Kidney (tissue), 14 donors: ENCODE results near the gene AHNAK. TPM values are rescaled to one million over a fixed set of nuclear protein-coding genes. Genes with fewer than 3 reads are reported as not detected.

ENCODE experiments used
- DNase-seq, 5 donors: peaks; one replicate each; pipeline ENCODE4 v3.0.0-alpha.2; 2013 to 2020
- FAIRE-seq: peaks from 2 replicates; lab custom pipeline; 2012; peaks lifted over from hg19 to GRCh38; lab: Jason Lieb, UNC
- H3K27ac ChIP-seq, 2 donors: one replicate each; pipeline ENCODE4 v1.7.0; 2013; ENCODE audit warnings: low read depth in 2 of 2, low read length in 2 of 2, inconsistent platforms in 1 of 2
- H3K27me3 ChIP-seq: one replicate; pipeline ENCODE4 v1.7.1; 2013; ENCODE audit warnings: low read length, inconsistent platforms; ENCODE audit not compliant: control insufficient read depth, insufficient read depth
- H3K36me3 ChIP-seq, 3 donors: one replicate each; pipeline versions ENCODE4 v1.7.0 to v1.7.1; 2013; ENCODE audit warnings: low read length in 3 of 3, control low read depth in 1 of 3, inconsistent platforms in 1 of 3; ENCODE audit not compliant: insufficient read depth in 3 of 3, control insufficient read depth in 2 of 3
- H3K4me1 ChIP-seq, 3 donors: one replicate each; pipeline versions ENCODE4 v1.7.0 to v1.7.1; 2013; ENCODE audit warnings: low read length in 3 of 3, inconsistent platforms in 1 of 3, low read depth in 1 of 3; ENCODE audit not compliant: control insufficient read depth in 2 of 3, insufficient read depth in 2 of 3
- H3K4me3 ChIP-seq, 3 donors: one replicate each; pipeline versions ENCODE4 v1.7.0 to v1.8.1; 2013; ENCODE audit warnings: low read length in 3 of 3, control low read depth in 1 of 3, inconsistent platforms in 1 of 3
- H3K9ac ChIP-seq, 3 donors: one replicate each; pipeline versions ENCODE4 v1.7.0 to v1.7.1; 2013; ENCODE audit warnings: low read length in 3 of 3, control low read depth in 1 of 3, inconsistent platforms in 1 of 3
- H3K9me3 ChIP-seq, 3 donors: one replicate each; pipeline versions ENCODE4 v1.7.0 to v1.7.1; 2013; ENCODE audit warnings: low read length in 3 of 3, control low read depth in 1 of 3, inconsistent platforms in 1 of 3; ENCODE audit not compliant: control insufficient read depth in 2 of 3, insufficient read depth in 1 of 3
- intact Hi-C: fragments of 100-400 bp; cut with DNase I; formaldehyde crosslinking; loops from one replicate; pipeline ENCODE4 v1.11.1; 2022
- polyA plus RNA-seq: library from polyadenylated mRNA; stranded (reverse); fragments of 350-450 nt; fragmentation: Illumina TruSeq; extraction: RNeasy Lipid Tissue Mini Kit (QIAGEN cat#74804); gene quantifications from one replicate; pipeline ENCODE4 v1.2.3, GENCODE V29; 2014; ENCODE audit warnings: low read depth, low replicate concordance; ENCODE audit not compliant: insufficient read depth
- total RNA-seq: library from RNA; stranded (reverse); fragmentation: NEBNext Ultra II Directional; extraction: Animal tissue kit (Norgen Biotek cat#: 25700); gene quantifications from one replicate; pipeline ENCODE4 v1.2.1, GENCODE V29; 2021
- TF ChIP-seq, protein P1 (sequence below): IDR thresholded peaks from 3 replicates; pipeline ENCODE4 v1.5.1; 2012; ENCODE audit warnings: mild to moderate bottlenecking, moderate library complexity, borderline replicate concordance; ENCODE audit not compliant: insufficient read depth; ENCODE audit errors: extremely low read depth
- donor health status: control.
- donor health status: control.
- donor health status: control.
- donor health status: control.
- donor health status: control.
- donor health status: DM: yes; HTN: yes; CAD: no.
- donor health status: Normal renal cell carcinoma (clear cell type).

The AHNAK gene
- total and polyA plus RNA-seq, 2 donors from 2014 or later = 36.6 to 700 TPM

DNA sequence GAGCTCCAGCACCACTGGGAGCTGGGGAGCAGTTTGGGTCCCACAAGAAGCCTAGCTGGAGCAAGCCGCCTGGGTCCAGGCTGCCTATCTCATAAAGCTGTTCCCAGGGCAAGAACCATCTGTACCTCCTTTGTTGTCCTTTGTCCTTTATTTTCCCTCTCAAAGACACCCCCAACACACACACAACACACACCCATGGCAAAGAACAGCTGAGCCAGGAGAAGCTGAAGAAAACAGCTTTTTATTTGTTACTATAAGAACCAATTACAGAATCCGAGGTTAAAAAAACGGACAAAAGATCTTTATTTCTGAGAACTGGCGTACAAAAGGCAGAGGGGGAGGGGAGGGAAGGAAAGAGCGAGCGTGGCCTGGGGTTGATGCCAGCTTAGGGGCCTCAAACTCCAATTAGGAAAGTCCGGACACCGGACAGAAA is 46.4 kb upstream of the AHNAK start:
- Histone ChIP-seq H3K36me3 (peaks cover 7 to 40% (median 37%) of the 10 kb centered on the region in 3 donors), H3K9me3 (no peaks in the 10 kb centered on the region), H3K4me1 (peaks cover 4 to 16% (median 16%) of the 10 kb centered on the region in 3 donors), H3K27ac (no peak overlapping the region), H3K27me3 (no peaks in the 10 kb centered on the region), H3K4me3 (no peak overlapping the region), H3K9ac (peak overlapping the region in 1 of 3 donors; percentile 99)
- intact Hi-C loops = no loop called here
- DNase-seq (peak in 1 of 5 donors; percentile 36), FAIRE-seq (no peak)
- TF ChIP-seq, protein P1, sequence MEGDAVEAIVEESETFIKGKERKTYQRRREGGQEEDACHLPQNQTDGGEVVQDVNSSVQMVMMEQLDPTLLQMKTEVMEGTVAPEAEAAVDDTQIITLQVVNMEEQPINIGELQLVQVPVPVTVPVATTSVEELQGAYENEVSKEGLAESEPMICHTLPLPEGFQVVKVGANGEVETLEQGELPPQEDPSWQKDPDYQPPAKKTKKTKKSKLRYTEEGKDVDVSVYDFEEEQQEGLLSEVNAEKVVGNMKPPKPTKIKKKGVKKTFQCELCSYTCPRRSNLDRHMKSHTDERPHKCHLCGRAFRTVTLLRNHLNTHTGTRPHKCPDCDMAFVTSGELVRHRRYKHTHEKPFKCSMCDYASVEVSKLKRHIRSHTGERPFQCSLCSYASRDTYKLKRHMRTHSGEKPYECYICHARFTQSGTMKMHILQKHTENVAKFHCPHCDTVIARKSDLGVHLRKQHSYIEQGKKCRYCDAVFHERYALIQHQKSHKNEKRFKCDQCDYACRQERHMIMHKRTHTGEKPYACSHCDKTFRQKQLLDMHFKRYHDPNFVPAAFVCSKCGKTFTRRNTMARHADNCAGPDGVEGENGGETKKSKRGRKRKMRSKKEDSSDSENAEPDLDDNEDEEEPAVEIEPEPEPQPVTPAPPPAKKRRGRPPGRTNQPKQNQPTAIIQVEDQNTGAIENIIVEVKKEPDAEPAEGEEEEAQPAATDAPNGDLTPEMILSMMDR = no peak

GRCh38 chr11:62592146-62592815 is 45.7 kb upstream of the AHNAK start:
- Histone ChIP-seq H3K4me3 (peak overlapping the region; percentile 72 to 93 (median 73)), H3K4me1 (peaks cover 4 to 16% (median 16%) of the 10 kb centered on the region in 3 donors), H3K9me3 (no peaks in the 10 kb centered on the region), H3K9ac (peak overlapping the region; percentile 35 to 99 (median 90)), H3K36me3 (peaks cover 3 to 40% (median 30%) of the 10 kb centered on the region in 3 donors), H3K27ac (peak overlapping the region; percentile 91 to 96), H3K27me3 (no peaks in the 10 kb centered on the region)
- TF ChIP-seq, protein P1 = no peak
- intact Hi-C loops = no loop called here
- DNase-seq (peak in 1 of 5 donors; percentile 22), FAIRE-seq (no peak)

DNA sequence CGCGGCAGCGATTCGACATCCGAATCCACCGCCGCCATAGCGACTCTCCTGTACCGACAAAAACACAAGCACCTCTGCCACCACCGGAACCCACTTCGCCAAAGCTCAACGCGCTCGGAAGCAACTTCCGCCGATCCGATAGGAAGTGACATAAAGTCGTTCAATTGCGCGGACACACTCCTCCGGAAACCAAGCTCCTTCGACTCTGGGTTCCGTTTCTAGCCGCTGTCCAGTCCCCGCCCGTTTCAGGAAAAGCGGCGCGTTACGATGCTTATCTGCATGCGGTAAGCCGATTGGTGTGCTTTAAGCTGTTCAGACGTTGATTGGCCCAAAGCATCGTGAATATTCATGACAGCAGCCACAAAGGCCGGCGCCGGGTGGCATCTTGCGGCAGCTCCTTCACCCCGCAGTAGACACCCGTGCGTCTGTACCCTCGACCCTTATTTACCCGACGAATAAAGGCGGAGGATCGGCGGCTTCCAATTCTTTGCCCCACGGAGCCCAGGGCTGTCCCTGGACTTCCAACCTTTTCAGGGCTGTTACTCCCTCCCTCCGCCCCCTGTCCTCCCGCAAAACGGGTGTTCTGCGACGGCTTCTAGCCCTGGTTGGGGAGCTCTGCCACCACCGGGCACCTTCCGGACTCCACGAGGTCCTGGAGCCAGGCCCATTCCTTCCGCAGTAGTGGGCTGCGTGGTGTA is 45.0 kb upstream of the AHNAK start, which contains the start of gene TUT1:
TSS of gene TUT1 (minus strand) at position 76 of the 698 bp plus-strand sequence. CDS start at position 38, 38 bp downstream.
- DNase-seq (peak; percentile 98 to 100 (median 99)), FAIRE-seq (peak; percentile 98)
- no peaks in the 10 kb centered on the region for H3K27me3 ChIP-seq
- peak within 1 kb of the TSS; percentile 91 to 96 for H3K27ac ChIP-seq
- TF ChIP-seq, protein P1 = peak; percentile 5
- H3K4me1 ChIP-seq = peaks cover 4 to 16% (median 16%) of the 10 kb centered on the region in 3 donors
- H3K9me3 ChIP-seq = no peaks in the 10 kb centered on the region
- peak within 1 kb of the TSS; percentile 93 to 96 (median 95) for H3K4me3 ChIP-seq
- intact Hi-C loops = no loop called here
- peak within 1 kb of the TSS; percentile 91 to 99 (median 95) for H3K9ac ChIP-seq
- peaks cover 3 to 36% (median 27%) of the 10 kb centered on the region in 3 donors for H3K36me3 ChIP-seq
